ENCODE data around the gene ABHD16A. TPM values are rescaled to one million over a fixed set of nuclear protein-coding genes. Genes with fewer than 3 reads are reported as not detected.

ABHD16A gene
- total RNA-seq, 1 experiment from 2014 or later, result 37.9 TPM

DNA sequence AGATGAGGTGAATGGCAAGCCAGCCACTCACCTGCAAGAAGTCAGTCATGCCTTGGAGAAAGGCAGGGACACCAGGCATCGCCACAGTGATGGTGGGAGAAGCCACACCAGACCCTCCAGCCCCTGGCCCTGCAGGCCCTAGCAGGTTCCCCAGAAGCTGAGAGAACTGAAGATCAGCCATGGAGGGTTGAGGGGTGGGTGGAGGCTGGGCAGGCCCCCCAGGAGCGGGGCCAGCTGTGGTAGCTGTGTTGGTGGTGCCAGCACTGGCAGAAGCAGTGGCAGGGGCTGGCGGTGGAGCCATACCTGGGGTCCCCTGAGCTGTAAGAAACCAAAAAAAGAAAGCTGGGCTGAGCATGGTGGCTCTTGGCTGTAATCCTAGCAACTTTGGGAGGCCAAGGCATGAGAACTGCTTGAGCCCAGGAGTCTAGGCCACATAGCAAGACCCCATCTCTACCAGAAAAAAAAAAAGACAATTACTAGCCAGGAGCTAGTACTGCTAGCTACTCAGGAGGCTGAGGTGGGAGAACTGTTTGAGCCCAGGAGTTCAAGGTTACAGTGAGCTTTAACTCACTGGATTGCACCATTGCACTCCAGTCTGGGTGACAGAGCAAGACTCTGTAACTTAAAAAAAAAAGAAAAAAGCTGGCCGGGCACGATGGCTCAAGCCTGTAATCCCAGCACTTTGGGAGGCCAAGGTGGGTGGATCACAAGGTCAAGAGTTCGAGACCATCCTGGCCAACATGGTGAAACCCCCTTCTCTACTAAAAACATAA lies 60.1 kb downstream of the ABHD16A start:
- DNase-seq (ENCODE audit: low spot score), result no peak

DNA sequence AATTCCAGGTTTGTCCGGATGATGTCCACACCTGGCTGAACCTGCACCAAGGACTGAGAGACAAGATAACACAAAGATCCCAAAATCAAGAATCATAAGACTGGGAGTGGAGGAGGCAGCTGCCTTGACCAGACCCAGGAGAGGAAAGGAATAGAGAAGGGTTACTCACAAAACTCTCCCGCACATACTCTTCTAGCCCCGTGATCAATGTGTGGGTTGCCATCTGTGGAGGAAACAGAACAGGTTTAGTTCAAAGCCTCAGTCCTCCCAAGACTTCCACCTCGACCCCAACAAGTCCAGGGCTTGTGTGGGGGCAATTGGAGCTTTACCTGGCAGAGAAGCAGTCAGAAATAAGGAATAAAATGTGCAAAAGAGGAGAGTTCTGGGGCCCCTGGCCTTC lies 61.8 kb downstream of the ABHD16A start:
- no peak for DNase-seq (ENCODE audit: low spot score)

DNA sequence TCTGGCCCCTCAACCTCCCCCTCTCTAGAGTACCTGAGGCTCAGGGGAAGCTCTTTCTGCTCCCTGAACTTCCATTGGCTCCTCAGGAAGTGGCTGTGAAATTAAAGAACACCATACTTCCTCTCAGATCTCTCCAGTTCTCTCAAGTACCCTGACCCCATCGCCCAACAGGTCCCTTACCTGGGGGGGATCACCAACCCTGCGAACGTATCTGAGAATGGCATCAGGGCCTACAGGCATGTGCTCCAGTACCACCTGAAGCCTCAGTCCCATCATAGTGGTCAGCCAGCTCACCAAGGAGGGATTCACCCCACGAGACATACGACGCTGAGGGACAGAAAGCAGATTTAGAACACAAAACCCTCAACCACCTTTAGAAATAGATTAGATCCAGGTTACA lies 62.5 kb downstream of the ABHD16A start:
- no peak for DNase-seq (ENCODE audit: low spot score)

DNA sequence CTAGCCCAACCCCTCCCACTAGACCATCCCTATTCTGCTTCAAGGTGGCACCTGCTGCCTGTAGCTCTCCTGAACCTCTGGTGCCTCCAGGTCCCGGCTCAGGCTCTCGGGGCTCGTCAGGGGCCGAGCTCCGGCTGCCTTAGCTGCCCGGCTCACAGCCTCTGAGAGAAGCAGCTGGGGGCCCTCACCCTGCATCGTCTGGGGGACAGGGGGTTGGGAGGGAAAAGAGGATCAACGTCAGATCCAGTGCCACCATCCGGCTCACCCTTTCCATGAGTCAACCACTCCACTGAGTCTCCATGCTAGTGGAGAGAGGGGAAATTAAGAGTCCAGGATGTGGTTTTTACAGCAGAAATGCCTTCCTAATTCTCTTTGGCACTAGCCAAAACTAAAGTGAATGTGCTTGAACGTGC lies 63.7 kb downstream of the ABHD16A start:
- no peak for DNase-seq (ENCODE audit: low spot score)

DNA sequence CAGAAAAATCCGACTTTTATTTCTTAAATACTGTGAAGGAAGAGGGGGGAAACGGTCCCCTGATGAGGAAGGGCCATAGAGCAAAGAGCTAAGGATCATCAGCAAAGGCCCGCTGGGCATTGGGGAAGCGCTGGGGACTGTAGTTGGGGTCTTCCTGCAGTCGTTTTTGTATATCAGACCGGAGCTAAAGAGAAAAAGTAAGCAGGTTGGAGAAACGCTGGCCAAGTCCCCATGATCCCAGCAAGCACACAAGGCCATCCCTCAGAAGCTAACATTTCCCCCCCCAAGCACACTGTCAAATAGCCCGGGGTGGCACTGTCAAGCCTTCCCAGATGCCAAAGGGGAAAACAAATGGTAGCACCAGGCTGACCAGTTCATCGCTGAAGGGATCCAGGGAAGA lies 64.1 kb downstream of the ABHD16A start:
- DNase-seq (ENCODE audit: low spot score), result no peak

Small RNAs within 50 kb of the gene (small RNA-seq; reads per million reads assigned to genes)
- not detected for gene LY6G6D
- gene MIR4646, result not detected
- not detected for gene RF00019

Other genes with a start within 250 kb of the ABHD16A start
- gene MICB, start 205.2 kb downstream of the ABHD16A start, total RNA-seq (2014; rRNA removed; shearing (Covaris generic)), result 0.66 and 0.89 TPM in 2 replicates
- not detected in 2 replicates for gene MCCD1, start 174.4 kb downstream of the ABHD16A start, total RNA-seq (2014; rRNA removed; shearing (Covaris generic))
- gene DDX39B, start 161.3 kb downstream of the ABHD16A start, total RNA-seq (2014; rRNA removed; shearing (Covaris generic)), result 685 and 711 TPM in 2 replicates
- not detected in 2 replicates for gene ATP6V1G2, start 156.7 kb downstream of the ABHD16A start, total RNA-seq (2014; rRNA removed; shearing (Covaris generic))
- gene NFKBIL1, start 155.7 kb downstream of the ABHD16A start, total RNA-seq (2014; rRNA removed; shearing (Covaris generic)), result 26.4 and 29.2 TPM in 2 replicates
- not detected in 2 replicates for gene LTA, start 131.0 kb downstream of the ABHD16A start, total RNA-seq (2014; rRNA removed; shearing (Covaris generic))
- gene TNF, start 127.8 kb downstream of the ABHD16A start, total RNA-seq (2014; rRNA removed; shearing (Covaris generic)), result 0.08 TPM in 1 of 2 replicates, not detected in the other
- gene LTB, start 120.9 kb downstream of the ABHD16A start, total RNA-seq (2014; rRNA removed; shearing (Covaris generic)), result 0.13 TPM in 1 of 2 replicates, not detected in the other
- gene LST1, start 117.0 kb downstream of the ABHD16A start, total RNA-seq (2014; rRNA removed; shearing (Covaris generic)), result not detected in 2 replicates
- not detected in 2 replicates for gene NCR3, start 110.3 kb downstream of the ABHD16A start, total RNA-seq (2014; rRNA removed; shearing (Covaris generic))
- not detected in 2 replicates for gene AIF1, start 88.1 kb downstream of the ABHD16A start, total RNA-seq (2014; rRNA removed; shearing (Covaris generic))
- gene PRRC2A, start 82.6 kb downstream of the ABHD16A start, total RNA-seq (2014; rRNA removed; shearing (Covaris generic)), result 128 and 172 TPM in 2 replicates
- 307 and 336 TPM in 2 replicates for gene BAG6, start 50.7 kb downstream of the ABHD16A start, total RNA-seq (2014; rRNA removed; shearing (Covaris generic))
- 1.8 and 4.2 TPM in 2 replicates for gene APOM, start 47.4 kb downstream of the ABHD16A start, total RNA-seq (2014; rRNA removed; shearing (Covaris generic))
- gene C6orf47, start 42.5 kb downstream of the ABHD16A start, total RNA-seq (2014; rRNA removed; shearing (Covaris generic)), result 24.7 and 29.1 TPM in 2 replicates
- gene GPANK1, start 38.3 kb downstream of the ABHD16A start, total RNA-seq (2014; rRNA removed; shearing (Covaris generic)), result 11.7 and 17.2 TPM in 2 replicates
- gene CSNK2B, start 37.2 kb downstream of the ABHD16A start, total RNA-seq (2014; rRNA removed; shearing (Covaris generic)), result 219 and 225 TPM in 2 replicates
- 3.5 and 3.6 TPM in 2 replicates for gene LY6G5B, start 33.3 kb downstream of the ABHD16A start, total RNA-seq (2014; rRNA removed; shearing (Covaris generic))
- gene LY6G5C, start 22.3 kb downstream of the ABHD16A start, total RNA-seq (2014; rRNA removed; shearing (Covaris generic)), result 0.76 and 2.1 TPM in 2 replicates
- gene LY6G6F, start 3.5 kb upstream of the ABHD16A start, total RNA-seq (2014; rRNA removed; shearing (Covaris generic)), result not detected in 2 replicates
- not detected in 2 replicates for gene LY6G6D, start 12.0 kb upstream of the ABHD16A start, total RNA-seq (2014; rRNA removed; shearing (Covaris generic))
- not detected in 2 replicates for gene LY6G6C, start 18.4 kb upstream of the ABHD16A start, total RNA-seq (2014; rRNA removed; shearing (Covaris generic))
- 0.18 TPM in 1 of 2 replicates, not detected in the other for gene MPIG6B, start 20.0 kb upstream of the ABHD16A start, total RNA-seq (2014; rRNA removed; shearing (Covaris generic))
- gene DDAH2, start 26.0 kb upstream of the ABHD16A start, total RNA-seq (2014; rRNA removed; shearing (Covaris generic)), result 107 and 116 TPM in 2 replicates
- gene CLIC1, start 33.2 kb upstream of the ABHD16A start, total RNA-seq (2014; rRNA removed; shearing (Covaris generic)), result 914 and 960 TPM in 2 replicates
- gene MSH5, start 36.7 kb upstream of the ABHD16A start, total RNA-seq (2014; rRNA removed; shearing (Covaris generic)), result 19.6 and 20.9 TPM in 2 replicates
- 6.3 and 11.6 TPM in 2 replicates for gene SAPCD1, start 59.3 kb upstream of the ABHD16A start, total RNA-seq (2014; rRNA removed; shearing (Covaris generic))
- gene VWA7, start 74.0 kb upstream of the ABHD16A start, total RNA-seq (2014; rRNA removed; shearing (Covaris generic)), result 5.6 and 11.2 TPM in 2 replicates
- 128 and 138 TPM in 2 replicates for gene VARS1, start 92.4 kb upstream of the ABHD16A start, total RNA-seq (2014; rRNA removed; shearing (Covaris generic))
- gene LSM2, start 103.6 kb upstream of the ABHD16A start, total RNA-seq (2014; rRNA removed; shearing (Covaris generic)), result 77.4 and 93.6 TPM in 2 replicates
- 0.64 and 1.3 TPM in 2 replicates for gene HSPA1L, start 112.0 kb upstream of the ABHD16A start, total RNA-seq (2014; rRNA removed; shearing (Covaris generic))
- 379 and 403 TPM in 2 replicates for gene HSPA1A, start 112.2 kb upstream of the ABHD16A start, total RNA-seq (2014; rRNA removed; shearing (Covaris generic))
- 655 TPM in 2 replicates for gene HSPA1B, start 124.4 kb upstream of the ABHD16A start, total RNA-seq (2014; rRNA removed; shearing (Covaris generic))
- gene NEU1, start 159.5 kb upstream of the ABHD16A start, total RNA-seq (2014; rRNA removed; shearing (Covaris generic)), result 82.3 and 87.1 TPM in 2 replicates
- 101 and 124 TPM in 2 replicates for gene SLC44A4, start 175.7 kb upstream of the ABHD16A start, total RNA-seq (2014; rRNA removed; shearing (Covaris generic))
- 85.9 and 98.5 TPM in 2 replicates for gene EHMT2, start 194.4 kb upstream of the ABHD16A start, total RNA-seq (2014; rRNA removed; shearing (Covaris generic))
- 12.6 and 13.6 TPM in 2 replicates for gene ZBTB12, start 198.8 kb upstream of the ABHD16A start, total RNA-seq (2014; rRNA removed; shearing (Covaris generic))
- gene C2, start 224.4 kb upstream of the ABHD16A start, total RNA-seq (2014; rRNA removed; shearing (Covaris generic)), result 0.28 and 0.91 TPM in 2 replicates
- gene CFB, start 242.8 kb upstream of the ABHD16A start, total RNA-seq (2014; rRNA removed; shearing (Covaris generic)), result 2.0 and 2.6 TPM in 2 replicates

Data from HT-29 (cell line).